Mucosa of gallbladder (tissue), 1 donor: Measurements from ENCODE around the gene AP5Z1. TPM values are rescaled to one million over a fixed set of nuclear protein-coding genes. Genes with fewer than 3 reads are reported as not detected.

Source experiments
- DNase-seq: peaks from one replicate; pipeline ENCODE4 v3.0.0-alpha.2; 2020; ENCODE audit warnings: low spot score
- total RNA-seq: library from RNA; stranded (reverse); gene quantifications from one replicate; pipeline ENCODE4 v1.2.1, GENCODE V29; 2021
- donor health status: DM: no; HTN: no; CAD: no.

AP5Z1 gene
- total RNA-seq, 1 donor from 2014 or later = 45.0 TPM

- DNase-seq = peak; percentile 44
These were observed 29.2 kb upstream of the AP5Z1 start for GRCh38 chr7:4745971-4746919.

GRCh38 chr7:4747013-4747412, 28.4 kb upstream of the AP5Z1 start:
- no peak for DNase-seq

- DNase-seq = no peak
These were observed 27.7 kb upstream of the AP5Z1 start for GRCh38 chr7:4747746-4748145.

GRCh38 chr7:4748231-4748681, 27.2 kb upstream of the AP5Z1 start:
- no peak for DNase-seq

GRCh38 chr7:4749363-4749762, 26.1 kb upstream of the AP5Z1 start:
- DNase-seq = no peak

- DNase-seq = no peak
These were observed 25.6 kb upstream of the AP5Z1 start for GRCh38 chr7:4749798-4750197.

GRCh38 chr7:4751398-4751947, 23.9 kb upstream of the AP5Z1 start:
- DNase-seq = no peak

- DNase-seq = peak; percentile 79
These were observed 21.6 kb upstream of the AP5Z1 start for GRCh38 chr7:4753598-4754432.

GRCh38 chr7:4754433-4755010, 20.9 kb upstream of the AP5Z1 start:
- no peak for DNase-seq

GRCh38 chr7:4755045-4755444, 20.4 kb upstream of the AP5Z1 start:
- no peak for DNase-seq

GRCh38 chr7:4758111-4758510, 17.3 kb upstream of the AP5Z1 start:
- no peak for DNase-seq

- no peak for DNase-seq
These were observed 16.6 kb upstream of the AP5Z1 start for GRCh38 chr7:4758791-4759190.

- DNase-seq = no peak
These were observed 16.2 kb upstream of the AP5Z1 start for GRCh38 chr7:4759211-4759610.

GRCh38 chr7:4760952-4761351, 14.5 kb upstream of the AP5Z1 start:
- no peak for DNase-seq

- no peak for DNase-seq
These were observed 13.0 kb upstream of the AP5Z1 start for GRCh38 chr7:4762121-4763055.

GRCh38 chr7:4763091-4763793, 12.2 kb upstream of the AP5Z1 start:
- DNase-seq = no peak

GRCh38 chr7:4763794-4764185, 11.6 kb upstream of the AP5Z1 start:
- no peak for DNase-seq

- DNase-seq = no peak
These were observed 10.9 kb upstream of the AP5Z1 start for GRCh38 chr7:4764402-4765007.

GRCh38 chr7:4765776-4766490, 9.5 kb upstream of the AP5Z1 start:
- no peak for DNase-seq
